ENCODE results near the gene FPR2. TPM values are rescaled to one million over a fixed set of nuclear protein-coding genes. Genes with fewer than 3 reads are reported as not detected.

Gene FPR2
- polyA plus RNA-seq, 1 donor (not counting 4 experiments of a cell fraction or from before 2014, with no cell fraction given) = 0.05 TPM

DNA sequence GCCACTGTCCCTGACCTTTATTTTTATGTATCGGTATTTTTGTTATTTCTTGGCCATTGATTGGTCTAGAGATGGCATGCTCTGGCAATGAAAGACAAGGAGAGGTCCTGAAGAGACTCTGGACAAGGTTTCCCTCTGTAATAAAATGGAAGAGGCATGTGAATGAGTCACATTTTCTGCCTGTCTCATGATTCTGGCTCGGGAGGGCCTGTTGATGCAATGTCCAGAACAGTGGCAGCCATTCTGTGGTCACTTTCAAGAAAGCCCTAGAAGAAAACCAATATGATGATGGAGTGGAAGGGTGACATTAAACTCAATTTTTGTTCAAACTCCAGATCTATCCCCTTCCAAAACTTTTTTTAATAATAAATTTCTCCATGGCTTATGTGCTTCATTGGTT is 32.0 kb downstream of the FPR2 start:
- no peak for FAIRE-seq
- no peak overlapping the region for H3K27ac ChIP-seq (ENCODE audit: control insufficient read depth, insufficient read depth, low read length)

DNA sequence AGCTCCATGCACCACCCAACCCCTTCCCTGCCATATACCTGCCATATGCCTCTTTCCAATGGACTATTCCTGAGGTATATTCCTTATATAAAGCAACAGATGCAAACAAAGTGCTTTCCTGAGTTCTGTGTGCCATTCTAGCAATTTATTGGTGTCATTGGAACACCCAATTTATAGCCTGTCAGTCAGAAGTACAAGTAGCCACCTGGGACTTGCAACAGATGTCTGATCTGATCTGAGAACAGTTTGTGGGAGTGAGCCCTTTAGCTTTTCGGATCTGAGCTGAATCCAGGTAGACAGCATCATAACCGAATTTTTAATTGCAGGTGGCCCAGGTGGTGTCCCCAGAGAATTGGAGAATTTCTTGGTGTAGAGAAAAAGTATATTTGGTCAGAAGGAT is 33.0 kb downstream of the FPR2 start:
- H3K27ac ChIP-seq (ENCODE audit: control insufficient read depth, insufficient read depth, low read length) = no peak overlapping the region
- H3K9me3 ChIP-seq (ENCODE audit: control insufficient read depth, low read depth, low read length) = no peaks in the 10 kb centered on the region

More for the DNA sequence above, 32.0 kb downstream of the FPR2 start:
- Histone ChIP-seq H3K4me1 (ENCODE audit: control insufficient read depth, extremely low read depth, insufficient read depth, low read length) (no peaks in the 10 kb centered on the region), H3K9me3 (ENCODE audit: control insufficient read depth, low read depth, low read length) (no peaks in the 10 kb centered on the region), H3K9ac (ENCODE audit: control insufficient read depth, extremely low read depth, insufficient read depth, low read length) (no peak overlapping the region), H3K4me3 (ENCODE audit: control insufficient read depth in 2 of 3, extremely low read depth in 1 of 3, insufficient read depth in 2 of 3, low read depth in 1 of 3, low read length in 3 of 3) (no peak overlapping the region), H3K27me3 (ENCODE audit: control insufficient read depth, extremely low read depth, insufficient read depth, low read length) (no peaks in the 10 kb centered on the region), H3K9me1 (ENCODE audit: control insufficient read depth, extremely low read depth, insufficient read depth, low read length) (no peaks in the 10 kb centered on the region), H3K36me3 (ENCODE audit: control insufficient read depth in 2 of 2, extremely low read depth in 1 of 2, insufficient read depth in 2 of 2, low read length in 2 of 2) (no peaks in the 10 kb centered on the region), H4K20me1 (ENCODE audit: control insufficient read depth, extremely low read depth, insufficient read depth, low read length) (no peaks in the 10 kb centered on the region), H3K4me2 (ENCODE audit: control insufficient read depth, extremely low read depth, insufficient read depth, low read depth, low read length) (no peak overlapping the region), H2AFZ (ENCODE audit: control insufficient read depth, low read length) (no peak overlapping the region), H3K79me2 (ENCODE audit: control insufficient read depth, insufficient read depth, low read length) (no peaks in the 10 kb centered on the region)
- TF ChIP-seq, protein P1, sequence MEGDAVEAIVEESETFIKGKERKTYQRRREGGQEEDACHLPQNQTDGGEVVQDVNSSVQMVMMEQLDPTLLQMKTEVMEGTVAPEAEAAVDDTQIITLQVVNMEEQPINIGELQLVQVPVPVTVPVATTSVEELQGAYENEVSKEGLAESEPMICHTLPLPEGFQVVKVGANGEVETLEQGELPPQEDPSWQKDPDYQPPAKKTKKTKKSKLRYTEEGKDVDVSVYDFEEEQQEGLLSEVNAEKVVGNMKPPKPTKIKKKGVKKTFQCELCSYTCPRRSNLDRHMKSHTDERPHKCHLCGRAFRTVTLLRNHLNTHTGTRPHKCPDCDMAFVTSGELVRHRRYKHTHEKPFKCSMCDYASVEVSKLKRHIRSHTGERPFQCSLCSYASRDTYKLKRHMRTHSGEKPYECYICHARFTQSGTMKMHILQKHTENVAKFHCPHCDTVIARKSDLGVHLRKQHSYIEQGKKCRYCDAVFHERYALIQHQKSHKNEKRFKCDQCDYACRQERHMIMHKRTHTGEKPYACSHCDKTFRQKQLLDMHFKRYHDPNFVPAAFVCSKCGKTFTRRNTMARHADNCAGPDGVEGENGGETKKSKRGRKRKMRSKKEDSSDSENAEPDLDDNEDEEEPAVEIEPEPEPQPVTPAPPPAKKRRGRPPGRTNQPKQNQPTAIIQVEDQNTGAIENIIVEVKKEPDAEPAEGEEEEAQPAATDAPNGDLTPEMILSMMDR (optimal IDR thresholded peaks at IDR 0.05 in 1 of 3, IDR thresholded peaks at IDR 0.05 in 1 of 3, conservative IDR thresholded peaks at IDR 0.05 in 1 of 3; ENCODE audit: extremely low read depth in 1 of 3, insufficient read depth in 2 of 3, low read length in 3 of 3) = no peak
- TF ChIP-seq EZH2 (IDR thresholded peaks at IDR 0.05; ENCODE audit: low read length) = no peak
- dilution Hi-C loops (cut with MboI; ENCODE audit: extremely low pct_ligation_motif_present, low sequenced_read_pairs) = no loop called here
- no peak for DNase-seq (ENCODE audit: low read depth, low spot score)

More for the DNA sequence above, 33.0 kb downstream of the FPR2 start:
- FAIRE-seq = no peak
- Histone ChIP-seq H3K27me3 (ENCODE audit: control insufficient read depth, extremely low read depth, insufficient read depth, low read length) (no peaks in the 10 kb centered on the region), H3K4me2 (ENCODE audit: control insufficient read depth, extremely low read depth, insufficient read depth, low read depth, low read length) (no peak overlapping the region), H3K9me1 (ENCODE audit: control insufficient read depth, extremely low read depth, insufficient read depth, low read length) (no peaks in the 10 kb centered on the region), H3K36me3 (ENCODE audit: control insufficient read depth in 2 of 2, extremely low read depth in 1 of 2, insufficient read depth in 2 of 2, low read length in 2 of 2) (no peaks in the 10 kb centered on the region), H3K4me3 (ENCODE audit: control insufficient read depth in 2 of 3, extremely low read depth in 1 of 3, insufficient read depth in 2 of 3, low read depth in 1 of 3, low read length in 3 of 3) (no peak overlapping the region), H2AFZ (ENCODE audit: control insufficient read depth, low read length) (no peak overlapping the region), H3K79me2 (ENCODE audit: control insufficient read depth, insufficient read depth, low read length) (no peaks in the 10 kb centered on the region), H4K20me1 (ENCODE audit: control insufficient read depth, extremely low read depth, insufficient read depth, low read length) (no peaks in the 10 kb centered on the region), H3K9ac (ENCODE audit: control insufficient read depth, extremely low read depth, insufficient read depth, low read length) (no peak overlapping the region), H3K4me1 (ENCODE audit: control insufficient read depth, extremely low read depth, insufficient read depth, low read length) (peaks cover under 1% of the 10 kb centered on the region)
- dilution Hi-C loops (cut with MboI; ENCODE audit: extremely low pct_ligation_motif_present, low sequenced_read_pairs) = no loop called here
- DNase-seq (ENCODE audit: low read depth, low spot score) = no peak
- TF ChIP-seq, protein P1 (optimal IDR thresholded peaks at IDR 0.05 in 1 of 3, IDR thresholded peaks at IDR 0.05 in 1 of 3, conservative IDR thresholded peaks at IDR 0.05 in 1 of 3; ENCODE audit: extremely low read depth in 1 of 3, insufficient read depth in 2 of 3, low read length in 3 of 3) = no peak
- no peak for TF ChIP-seq EZH2 (IDR thresholded peaks at IDR 0.05; ENCODE audit: low read length)
